ENCODE data around the gene CXCL14.
A peak's percentile ranks its signal among the peaks of the same experiment; 100 is the strongest.

Gene CXCL14

DNA sequence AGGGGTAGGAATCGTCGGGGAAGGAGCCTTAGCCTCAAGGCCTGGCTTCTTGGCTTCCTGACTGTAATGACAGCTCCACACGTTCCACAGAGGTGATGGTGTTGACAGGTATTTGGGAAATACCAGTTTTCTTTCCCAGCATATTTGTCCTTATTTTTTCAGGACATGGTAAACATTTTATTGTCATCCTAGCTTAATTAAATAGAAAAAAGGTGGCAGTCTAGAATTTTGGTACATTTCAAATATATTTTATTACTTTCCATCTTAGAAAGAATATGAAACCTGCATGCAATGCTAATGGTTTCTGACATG, 8.4 kb downstream of the CXCL14 start:
- Histone ChIP-seq H3K4me1 (ENCODE audit: control insufficient read depth, low read length) (no peaks in the 10 kb centered on the region), H3K4me2 (ENCODE audit: low read length) (no peak overlapping the region), H3K4me3 (ENCODE audit: low read length) (no peak overlapping the region), H4K20me1 (ENCODE audit: control insufficient read depth, insufficient read depth, low read depth, low read length) (no peaks in the 10 kb centered on the region), H3K27me3 (ENCODE audit: control insufficient read depth, low read length) (peaks cover 6% of the 10 kb centered on the region), H3K27ac (ENCODE audit: low read depth, low read length) (no peak overlapping the region), H3K9me2 (replicated peaks; ENCODE audit: control insufficient read depth, low read length) (no peaks in the 10 kb centered on the region), H3F3A (ENCODE audit: control insufficient read depth, insufficient read depth) (no peaks in the 10 kb centered on the region), H3K9me3 (ENCODE audit: control insufficient read depth, insufficient read depth, low read length) (no peaks in the 10 kb centered on the region), H3K36me3 (ENCODE audit: control insufficient read depth, low read length) (no peaks in the 10 kb centered on the region), H3K79me2 (ENCODE audit: control insufficient read depth, low read length) (no peaks in the 10 kb centered on the region)
- TF ChIP-seq, protein P1, sequence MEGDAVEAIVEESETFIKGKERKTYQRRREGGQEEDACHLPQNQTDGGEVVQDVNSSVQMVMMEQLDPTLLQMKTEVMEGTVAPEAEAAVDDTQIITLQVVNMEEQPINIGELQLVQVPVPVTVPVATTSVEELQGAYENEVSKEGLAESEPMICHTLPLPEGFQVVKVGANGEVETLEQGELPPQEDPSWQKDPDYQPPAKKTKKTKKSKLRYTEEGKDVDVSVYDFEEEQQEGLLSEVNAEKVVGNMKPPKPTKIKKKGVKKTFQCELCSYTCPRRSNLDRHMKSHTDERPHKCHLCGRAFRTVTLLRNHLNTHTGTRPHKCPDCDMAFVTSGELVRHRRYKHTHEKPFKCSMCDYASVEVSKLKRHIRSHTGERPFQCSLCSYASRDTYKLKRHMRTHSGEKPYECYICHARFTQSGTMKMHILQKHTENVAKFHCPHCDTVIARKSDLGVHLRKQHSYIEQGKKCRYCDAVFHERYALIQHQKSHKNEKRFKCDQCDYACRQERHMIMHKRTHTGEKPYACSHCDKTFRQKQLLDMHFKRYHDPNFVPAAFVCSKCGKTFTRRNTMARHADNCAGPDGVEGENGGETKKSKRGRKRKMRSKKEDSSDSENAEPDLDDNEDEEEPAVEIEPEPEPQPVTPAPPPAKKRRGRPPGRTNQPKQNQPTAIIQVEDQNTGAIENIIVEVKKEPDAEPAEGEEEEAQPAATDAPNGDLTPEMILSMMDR (IDR thresholded peaks at IDR 0.05; ENCODE audit: low read depth, low read length, poor library complexity, severe bottlenecking), result no peak

DNA sequence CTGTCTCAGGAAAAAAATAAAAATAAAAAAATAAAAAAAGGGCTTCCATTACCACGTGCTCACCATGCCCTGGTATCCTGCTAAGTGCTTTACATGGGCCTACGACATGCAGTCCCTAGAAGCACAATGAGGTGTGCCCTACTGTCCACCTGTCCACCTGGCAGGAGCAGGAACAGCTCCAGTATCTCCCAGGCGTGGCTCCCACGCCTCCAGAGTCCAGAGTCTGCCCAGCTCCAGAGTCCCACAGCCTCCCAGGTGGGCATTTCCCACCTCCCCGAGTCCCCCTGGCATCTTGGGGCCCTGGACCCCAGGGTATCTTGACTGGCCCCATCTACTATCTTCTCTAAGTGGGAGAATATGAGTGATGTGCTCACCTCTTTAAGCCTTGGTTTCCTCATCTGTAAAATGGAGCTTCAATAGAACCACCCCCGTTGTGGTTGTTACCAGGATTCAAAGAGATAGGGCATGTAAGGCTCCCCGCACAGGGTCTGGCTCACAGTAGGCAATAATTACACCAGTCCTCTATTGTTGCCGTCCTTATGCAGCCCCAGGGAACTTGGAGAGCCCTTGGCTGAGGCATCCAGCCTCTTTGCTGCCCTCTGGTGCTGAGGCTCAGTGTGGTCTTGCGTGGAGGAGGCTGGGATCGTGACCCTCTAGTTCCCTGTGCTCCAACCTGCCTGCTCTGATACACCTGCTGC, 8.9 kb downstream of the CXCL14 start:
- Histone ChIP-seq H3K4me1 (ENCODE audit: control insufficient read depth, low read length) (no peaks in the 10 kb centered on the region), H3K4me2 (ENCODE audit: low read length) (no peak overlapping the region), H3K9me2 (replicated peaks; ENCODE audit: control insufficient read depth, low read length) (no peaks in the 10 kb centered on the region), H4K20me1 (ENCODE audit: control insufficient read depth, insufficient read depth, low read depth, low read length) (no peaks in the 10 kb centered on the region), H3K36me3 (ENCODE audit: control insufficient read depth, low read length) (no peaks in the 10 kb centered on the region), H3K27me3 (ENCODE audit: control insufficient read depth, low read length) (peaks cover 8% of the 10 kb centered on the region), H3K4me3 (ENCODE audit: low read length) (no peak overlapping the region), H3K9me3 (ENCODE audit: control insufficient read depth, insufficient read depth, low read length) (no peaks in the 10 kb centered on the region), H3K79me2 (ENCODE audit: control insufficient read depth, low read length) (no peaks in the 10 kb centered on the region), H3K27ac (ENCODE audit: low read depth, low read length) (no peak overlapping the region), H3F3A (ENCODE audit: control insufficient read depth, insufficient read depth) (no peaks in the 10 kb centered on the region)
- TF ChIP-seq EZH2phosphoT487 (IDR thresholded peaks at IDR 0.05; ENCODE audit: borderline replicate concordance, low read length), result no peak
- TF ChIP-seq, protein P1 (IDR thresholded peaks at IDR 0.05; ENCODE audit: low read depth, low read length, poor library complexity, severe bottlenecking), result peak; percentile 48

DNA sequence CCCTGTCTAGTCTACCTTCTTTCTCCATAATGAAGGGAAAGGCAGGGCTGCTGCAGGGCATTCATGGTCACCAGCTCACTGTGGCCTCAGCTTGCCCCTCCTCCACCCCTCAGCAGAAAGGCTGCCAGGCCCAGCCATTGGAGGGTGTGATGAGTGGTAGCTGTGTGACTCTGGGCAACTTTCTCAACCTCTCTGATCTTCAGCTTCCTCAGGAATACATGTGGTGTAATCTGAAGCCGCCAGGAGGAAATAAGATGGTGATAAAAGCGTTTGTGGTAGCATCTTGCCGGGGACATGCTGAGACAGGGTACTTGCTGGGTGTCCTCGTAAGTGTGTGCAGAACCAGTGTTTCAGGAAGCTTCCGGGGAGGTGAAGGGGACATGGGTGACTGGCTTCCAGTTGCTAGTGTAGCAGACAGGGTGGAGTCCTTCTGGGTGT, 9.8 kb downstream of the CXCL14 start:
- H3K4me3 ChIP-seq (ENCODE audit: low read length), result no peak overlapping the region
- no peaks in the 10 kb centered on the region for H3K9me3 ChIP-seq (ENCODE audit: control insufficient read depth, insufficient read depth, low read length)
- H3K79me2 ChIP-seq (ENCODE audit: control insufficient read depth, low read length), result no peaks in the 10 kb centered on the region
- H3K36me3 ChIP-seq (ENCODE audit: control insufficient read depth, low read length), result no peaks in the 10 kb centered on the region
- peaks cover 8% of the 10 kb centered on the region for H3K27me3 ChIP-seq (ENCODE audit: control insufficient read depth, low read length)
- TF ChIP-seq EZH2phosphoT487 (IDR thresholded peaks at IDR 0.05; ENCODE audit: borderline replicate concordance, low read length), result no peak
- TF ChIP-seq, protein P1 (IDR thresholded peaks at IDR 0.05; ENCODE audit: low read depth, low read length, poor library complexity, severe bottlenecking), result no peak
- no peaks in the 10 kb centered on the region for H3K4me1 ChIP-seq (ENCODE audit: control insufficient read depth, low read length)
- H3K9me2 ChIP-seq (replicated peaks; ENCODE audit: control insufficient read depth, low read length), result no peaks in the 10 kb centered on the region
- H3K4me2 ChIP-seq (ENCODE audit: low read length), result no peak overlapping the region
- no peak overlapping the region for H3K27ac ChIP-seq (ENCODE audit: low read depth, low read length)
- H3F3A ChIP-seq (ENCODE audit: control insufficient read depth, insufficient read depth), result no peaks in the 10 kb centered on the region
- no peaks in the 10 kb centered on the region for H4K20me1 ChIP-seq (ENCODE audit: control insufficient read depth, insufficient read depth, low read depth, low read length)
